AG04449 (cell line): ENCODE results near the gene GPX3.

Experiments
- CTCF ChIA-PET: fragments of 350-600 bp; formaldehyde crosslinking; extraction: SDS; loops from one replicate; lab custom pipeline; 2021; ENCODE audit warnings: antibody characterized with exemption; lab: Yijun Ruan, JAX
- POLR2A ChIA-PET: fragments of 400-600, 350-600 bp; formaldehyde crosslinking; extraction: SDS; loops from one replicate; lab custom pipeline; 2020; ENCODE audit warnings: antibody characterized with exemption, inconsistent platforms; lab: Yijun Ruan, JAX
- DNase-seq: peaks from one replicate; pipeline ENCODE4 v3.0.0-alpha.2; 2010; ENCODE audit warnings: low read depth, low spot score
- H3K4me3 ChIP-seq: 2 replicates; pipeline ENCODE4 v1.5.1; 2011; ENCODE audit warnings: low read depth, mild to moderate bottlenecking, control low read depth, low read length
- TF ChIP-seq, protein P1 (sequence below): IDR thresholded peaks from one replicate; pipeline ENCODE4 v1.5.1; 2011; ENCODE audit warnings: mild to moderate bottlenecking, moderate library complexity, low read length, control low read depth, inconsistent platforms; ENCODE audit not compliant: insufficient read depth; ENCODE audit errors: missing control alignments

GPX3 gene

DNA sequence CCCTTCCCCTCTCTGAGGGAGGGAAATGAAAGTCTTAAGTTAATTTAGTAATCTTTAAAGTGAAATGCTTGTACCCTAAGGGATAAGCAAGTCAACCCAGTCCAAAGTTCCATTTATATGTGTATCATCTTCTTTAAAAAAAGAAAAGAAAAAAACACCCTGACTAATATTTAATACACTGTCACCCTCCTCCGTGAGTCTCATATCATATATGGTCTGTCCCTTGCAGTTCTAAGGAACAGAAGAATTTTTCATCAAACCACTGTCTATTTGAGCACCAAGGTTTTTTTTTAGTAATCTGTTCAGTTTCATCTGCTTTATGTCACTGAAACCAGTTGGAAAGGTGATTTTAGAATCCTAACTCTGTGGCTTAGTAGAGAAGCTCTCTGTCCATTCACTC is 45.2 kb downstream of the GPX3 start:
- ChIA-PET CTCF (interaction anchor here (0.9 to 27.5 kb wide), 3 partner anchors 14 to 50 kb away, joined by 3 to 1128 read pairs (median 317); no protein-coding TSS in a partner anchor), POLR2A (no interaction called here)
- DNase-seq, result no peak
- TF ChIP-seq, protein P1, sequence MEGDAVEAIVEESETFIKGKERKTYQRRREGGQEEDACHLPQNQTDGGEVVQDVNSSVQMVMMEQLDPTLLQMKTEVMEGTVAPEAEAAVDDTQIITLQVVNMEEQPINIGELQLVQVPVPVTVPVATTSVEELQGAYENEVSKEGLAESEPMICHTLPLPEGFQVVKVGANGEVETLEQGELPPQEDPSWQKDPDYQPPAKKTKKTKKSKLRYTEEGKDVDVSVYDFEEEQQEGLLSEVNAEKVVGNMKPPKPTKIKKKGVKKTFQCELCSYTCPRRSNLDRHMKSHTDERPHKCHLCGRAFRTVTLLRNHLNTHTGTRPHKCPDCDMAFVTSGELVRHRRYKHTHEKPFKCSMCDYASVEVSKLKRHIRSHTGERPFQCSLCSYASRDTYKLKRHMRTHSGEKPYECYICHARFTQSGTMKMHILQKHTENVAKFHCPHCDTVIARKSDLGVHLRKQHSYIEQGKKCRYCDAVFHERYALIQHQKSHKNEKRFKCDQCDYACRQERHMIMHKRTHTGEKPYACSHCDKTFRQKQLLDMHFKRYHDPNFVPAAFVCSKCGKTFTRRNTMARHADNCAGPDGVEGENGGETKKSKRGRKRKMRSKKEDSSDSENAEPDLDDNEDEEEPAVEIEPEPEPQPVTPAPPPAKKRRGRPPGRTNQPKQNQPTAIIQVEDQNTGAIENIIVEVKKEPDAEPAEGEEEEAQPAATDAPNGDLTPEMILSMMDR, result no peak
- H3K4me3 ChIP-seq, result no peak overlapping the region

DNA sequence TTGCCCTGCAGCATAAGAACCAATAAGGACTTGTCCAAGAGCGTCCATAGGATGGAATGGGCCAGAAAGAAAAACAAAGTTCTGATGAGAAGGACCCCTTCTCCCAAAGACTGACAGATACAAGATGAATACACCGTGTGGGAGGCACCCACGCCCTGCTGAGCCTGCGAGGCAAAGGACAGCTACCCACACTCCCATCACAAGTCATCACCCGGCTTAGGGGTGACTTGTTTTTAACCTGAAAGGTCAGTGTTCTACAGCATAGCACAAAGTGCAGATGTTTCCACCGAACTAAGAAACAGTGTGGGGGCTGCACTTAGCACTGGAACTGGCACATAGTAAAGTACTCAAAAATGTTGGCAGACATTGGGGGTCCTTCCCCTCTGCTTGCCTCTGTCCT is 46.5 kb downstream of the GPX3 start:
- H3K4me3 ChIP-seq, result no peak overlapping the region
- ChIA-PET CTCF (interaction anchor here (21.3 to 27.5 kb wide), 2 partner anchors 15 to 49 kb away, joined by 317 to 1128 read pairs; no protein-coding TSS in a partner anchor), POLR2A (no interaction called here)
- no peak for DNase-seq
- TF ChIP-seq, protein P1, result no peak

DNA sequence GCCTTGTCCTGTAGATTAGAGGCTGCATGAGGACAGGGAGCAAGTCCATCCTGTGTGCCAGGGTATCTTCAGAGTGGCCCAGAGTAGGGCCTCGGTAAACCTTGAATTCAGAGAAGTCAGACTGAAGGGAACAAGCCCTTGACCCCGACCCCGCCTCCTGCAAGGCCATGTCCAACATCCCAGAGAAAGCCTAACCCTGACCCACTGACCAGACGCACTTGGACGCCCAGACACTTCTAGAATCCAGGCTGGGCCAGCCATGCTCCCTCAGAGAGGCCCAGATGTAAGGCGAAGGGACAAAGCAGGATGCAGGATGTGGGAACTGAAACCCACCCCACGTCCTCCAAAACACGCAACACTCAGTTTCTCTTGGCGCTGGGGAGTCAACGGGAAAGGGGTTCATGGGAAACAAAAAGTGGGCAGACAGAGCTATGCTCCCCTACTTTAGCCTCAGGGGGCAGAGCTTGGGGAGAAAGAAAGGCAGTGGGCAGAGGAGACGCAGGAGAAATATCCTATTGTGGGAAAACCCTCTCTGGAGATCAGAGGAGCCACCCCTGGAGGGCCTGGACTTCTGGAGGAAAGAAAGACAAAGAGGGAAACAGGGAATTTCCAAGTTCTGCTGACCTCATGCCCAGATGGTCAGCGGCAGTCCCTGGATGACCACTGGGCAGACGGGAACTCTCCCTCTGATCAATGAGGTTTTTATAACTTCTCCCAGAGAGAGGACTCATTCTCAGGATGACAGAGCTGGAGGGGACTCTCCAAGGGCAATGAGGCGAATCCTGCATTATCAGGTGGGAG is 47.4 kb downstream of the GPX3 start:
- TF ChIP-seq, protein P1, result no peak
- CTCF ChIA-PET, result interaction anchor here (0.8 to 27.5 kb wide), 4 partner anchors 14 to 48 kb away, joined by 3 to 1128 read pairs (median 160); partner anchors contain the start of gene TNIP1
- no peak overlapping the region for H3K4me3 ChIP-seq
- DNase-seq, result no peak
- POLR2A ChIA-PET, result interaction anchor here (1.0 kb wide), 1 partner anchor 24 kb away, joined by 4 read pairs; no protein-coding TSS in a partner anchor

DNA sequence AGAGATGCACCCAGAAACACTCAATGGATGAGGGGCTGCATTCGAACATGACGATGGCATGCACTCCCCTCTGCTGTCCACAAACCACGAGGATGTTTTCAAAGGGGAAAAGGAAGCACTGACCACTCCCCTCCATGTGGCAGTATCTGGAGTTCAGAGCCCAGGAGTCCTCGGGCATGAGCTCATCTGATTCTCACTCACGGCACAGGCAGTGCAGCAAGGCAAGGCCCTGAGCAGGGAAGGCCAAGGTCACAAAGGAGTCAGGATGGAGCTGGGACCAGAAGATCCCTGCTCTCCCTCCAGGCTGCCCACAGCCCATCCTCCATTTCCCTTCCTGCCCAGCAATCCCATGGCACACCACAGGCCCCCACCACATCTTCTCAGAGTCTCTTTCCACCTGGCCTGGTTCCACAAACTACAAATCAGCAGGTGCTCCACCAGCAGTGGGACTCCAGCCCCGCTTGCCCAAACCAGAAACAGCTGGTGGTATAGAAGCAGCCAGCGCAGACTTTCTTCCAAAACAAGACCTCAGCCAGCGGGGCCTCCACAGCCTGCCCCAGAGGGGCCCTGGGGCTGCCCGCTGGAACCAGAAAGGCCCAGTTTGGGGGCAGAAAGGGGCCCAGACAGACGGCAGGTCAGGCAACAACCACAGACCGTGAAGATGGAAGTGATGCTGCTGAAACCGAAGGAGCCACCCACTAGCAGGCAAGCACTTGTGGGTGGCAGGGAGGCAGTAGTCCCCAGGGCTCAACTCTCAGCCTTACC is 48.2 kb downstream of the GPX3 start:
- CTCF ChIA-PET, result interaction anchor here (0.8 to 27.5 kb wide), 4 partner anchors 13 to 47 kb away, joined by 3 to 1128 read pairs (median 160); partner anchors contain the start of gene TNIP1
- DNase-seq, result no peak
- POLR2A ChIA-PET, result interaction anchor here (1.0 kb wide), 1 partner anchor 24 kb away, joined by 4 read pairs; no protein-coding TSS in a partner anchor
- H3K4me3 ChIP-seq, result no peak overlapping the region
- TF ChIP-seq, protein P1, result no peak

DNA sequence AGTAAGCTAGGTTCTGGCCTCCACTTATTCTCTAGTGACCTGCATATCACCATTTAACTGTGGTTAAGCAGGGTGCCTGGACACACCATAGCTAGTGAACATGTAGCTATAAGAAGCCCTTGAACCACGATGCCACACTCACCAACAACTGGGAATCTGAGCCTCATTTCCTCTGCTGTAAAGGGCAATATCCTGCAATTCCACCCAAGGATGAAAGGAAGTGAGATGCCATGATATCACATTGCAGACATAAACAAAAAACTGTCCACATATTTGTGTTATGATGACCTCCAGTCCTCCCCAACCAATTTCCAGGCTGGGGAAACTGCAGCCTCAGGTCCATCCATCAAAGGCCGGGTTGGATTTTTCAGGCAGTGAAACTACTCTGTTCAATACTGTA is 50.1 kb downstream of the GPX3 start:
- H3K4me3 ChIP-seq, result no peak overlapping the region
- ChIA-PET POLR2A (no interaction called here), CTCF (interaction anchor here (0.8 to 27.5 kb wide), 4 partner anchors 12 to 45 kb away, joined by 4 to 1128 read pairs (median 162); no protein-coding TSS in a partner anchor)
- TF ChIP-seq, protein P1, result no peak
- DNase-seq, result no peak

DNA sequence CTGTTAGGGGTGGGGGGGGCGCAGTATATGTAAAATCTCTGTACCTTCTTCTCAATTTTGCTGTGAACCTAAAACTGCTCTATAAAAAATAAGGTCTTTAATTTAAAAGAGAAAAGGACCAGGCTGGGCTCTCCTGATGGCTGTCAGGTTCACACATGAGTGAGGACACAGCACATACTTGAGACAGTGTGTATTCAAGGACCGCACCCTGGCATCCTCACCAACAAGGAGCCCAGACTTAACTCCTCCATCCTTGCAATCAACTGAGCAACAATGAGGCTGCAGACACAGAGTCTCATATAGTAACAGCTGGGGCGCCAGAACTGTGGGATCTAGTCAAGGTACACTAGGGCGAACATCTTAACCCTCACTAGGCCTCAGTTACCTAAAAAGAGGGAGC is 50.6 kb downstream of the GPX3 start:
- no peak for DNase-seq
- H3K4me3 ChIP-seq, result no peak overlapping the region
- CTCF ChIA-PET, result interaction anchor here (1.2 to 27.5 kb wide), 3 partner anchors 13 to 44 kb away, joined by 7 to 1128 read pairs (median 317); no protein-coding TSS in a partner anchor
- POLR2A ChIA-PET, result no interaction called here
- TF ChIP-seq, protein P1, result no peak
